Inflammatory macrophage treated with lipopolysaccharide for 1 hour (primary cell): ENCODE results near the gene RAD51B.
A peak's percentile ranks its signal among the peaks of the same experiment; 100 is the strongest.

Experiments used
- DNase-seq, 2 donors: peaks; one replicate each; pipeline ENCODE4 v3.0.0-alpha.2; 2020 to 2022

Gene RAD51B

GRCh38 chr14:68702578-68702977 lies 883.0 kb downstream of the RAD51B start:
- no peak for DNase-seq

DNA sequence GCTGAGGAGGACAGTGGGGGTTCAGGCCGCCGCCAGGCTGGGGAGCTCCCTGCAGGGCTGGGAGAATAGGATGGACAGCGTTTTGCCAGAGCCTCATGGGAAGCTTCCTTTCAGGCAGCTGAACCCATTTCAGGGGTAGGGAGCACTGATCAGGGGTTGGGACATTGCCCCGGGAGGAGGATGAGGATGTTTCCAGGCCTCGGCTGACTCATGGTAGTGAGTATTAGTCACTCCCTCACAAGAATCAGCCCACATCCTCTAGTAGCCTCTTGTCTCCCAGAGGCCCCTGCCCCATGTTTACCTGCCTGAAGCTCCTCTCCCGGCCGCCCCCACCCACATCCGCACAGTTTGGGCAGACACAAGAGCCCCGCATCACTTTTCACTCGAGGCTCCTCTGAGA lies 883.5 kb downstream of the RAD51B start:
- DNase-seq = peak; percentile 65 to 88

DNA sequence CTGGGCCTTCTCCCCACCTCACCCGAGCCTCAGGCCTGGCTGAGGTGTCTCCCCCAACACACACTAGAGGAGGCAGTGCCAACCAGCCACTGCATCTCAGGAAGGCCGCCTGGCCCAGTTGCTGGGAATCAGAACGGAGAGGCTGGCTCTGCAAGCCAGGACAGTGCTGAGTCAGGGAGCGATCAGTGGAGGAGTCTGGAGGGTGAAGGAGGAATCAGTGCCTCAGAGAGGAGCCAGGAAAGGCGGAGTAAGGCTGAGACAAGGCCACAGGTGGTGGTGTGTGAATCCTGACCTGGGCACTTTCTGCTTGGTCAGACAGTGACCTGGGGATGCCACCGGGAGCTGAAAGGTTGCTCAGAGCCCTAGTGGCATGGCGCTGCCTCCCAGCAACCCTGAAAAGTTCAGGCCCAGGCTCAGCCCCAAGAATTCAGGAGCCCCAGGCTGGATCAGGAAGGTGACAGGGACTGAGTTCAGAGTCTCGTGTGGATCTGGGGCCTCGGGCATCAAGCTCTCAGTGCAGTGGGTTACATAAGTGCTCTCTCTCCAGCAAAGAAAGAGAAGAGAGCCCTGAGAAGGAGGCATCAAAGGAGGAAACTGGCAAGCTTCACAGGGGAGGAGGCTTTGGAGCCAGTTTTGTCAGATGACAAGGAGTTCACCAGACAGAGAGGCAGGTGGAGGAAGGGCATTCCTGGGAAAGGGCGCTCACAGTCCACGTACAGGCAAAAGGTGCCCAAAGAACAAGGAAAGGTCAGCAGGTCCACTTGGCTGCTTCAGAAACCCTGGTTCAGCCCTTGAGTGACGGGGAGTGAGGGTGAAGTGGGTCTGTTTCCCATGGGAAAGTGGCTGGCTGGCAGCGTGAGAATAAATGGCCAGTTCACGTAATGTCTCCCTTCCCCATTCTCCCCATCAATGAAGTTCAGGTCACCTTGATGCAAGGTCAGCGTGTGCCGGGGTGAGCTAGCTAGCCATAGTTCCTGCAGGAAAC lies 885.4 kb downstream of the RAD51B start:
- peak in 1 of 2 donors; percentile 22 for DNase-seq

DNA sequence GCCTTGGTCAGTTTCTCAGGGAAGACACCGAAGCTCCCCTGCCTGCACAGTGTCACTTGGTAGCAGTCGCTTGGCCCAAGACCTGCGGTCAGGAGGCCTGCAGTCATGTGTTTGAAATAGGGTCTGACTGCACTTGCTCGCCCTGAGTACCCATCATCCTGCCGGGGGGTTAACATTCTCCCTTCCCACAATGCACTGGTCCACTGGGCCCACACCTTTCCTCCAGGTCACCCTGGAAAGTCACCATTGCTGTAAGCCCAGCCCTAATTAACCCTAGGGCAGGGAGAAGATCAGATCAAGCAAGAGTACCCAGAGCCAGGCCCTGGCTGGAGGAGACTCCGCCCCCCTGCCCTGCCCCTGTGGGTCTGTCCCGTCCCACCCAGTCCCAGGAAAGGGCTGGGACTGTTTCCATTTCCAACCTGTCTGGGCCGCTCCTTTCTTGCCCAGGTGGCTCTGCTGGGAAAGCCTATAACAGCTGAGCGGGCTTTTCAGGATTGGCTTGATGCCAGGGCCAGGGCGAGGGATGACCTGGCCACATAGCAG lies 886.2 kb downstream of the RAD51B start:
- no peak for DNase-seq

DNA sequence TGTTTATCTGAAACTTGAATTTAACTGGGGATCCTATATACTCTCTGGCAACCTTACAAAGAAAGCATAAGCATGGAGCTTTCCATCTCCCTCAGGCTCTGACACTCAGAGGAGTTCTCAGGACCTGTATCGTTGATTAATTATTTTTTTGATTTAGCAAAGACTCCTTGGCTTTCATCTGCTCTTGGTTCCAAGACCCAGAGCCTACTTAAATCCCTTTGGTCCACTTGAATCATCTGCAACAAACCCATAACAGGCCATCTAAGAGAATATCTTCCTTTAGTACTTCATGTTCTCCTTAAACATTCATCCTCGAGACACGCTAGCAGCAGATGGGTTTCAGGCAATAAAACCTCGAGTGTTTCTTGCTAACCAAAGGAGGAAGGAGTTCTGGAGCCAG lies 887.9 kb downstream of the RAD51B start:
- DNase-seq = no peak

GRCh38 chr14:68708343-68708742 lies 888.8 kb downstream of the RAD51B start:
- no peak for DNase-seq

DNA sequence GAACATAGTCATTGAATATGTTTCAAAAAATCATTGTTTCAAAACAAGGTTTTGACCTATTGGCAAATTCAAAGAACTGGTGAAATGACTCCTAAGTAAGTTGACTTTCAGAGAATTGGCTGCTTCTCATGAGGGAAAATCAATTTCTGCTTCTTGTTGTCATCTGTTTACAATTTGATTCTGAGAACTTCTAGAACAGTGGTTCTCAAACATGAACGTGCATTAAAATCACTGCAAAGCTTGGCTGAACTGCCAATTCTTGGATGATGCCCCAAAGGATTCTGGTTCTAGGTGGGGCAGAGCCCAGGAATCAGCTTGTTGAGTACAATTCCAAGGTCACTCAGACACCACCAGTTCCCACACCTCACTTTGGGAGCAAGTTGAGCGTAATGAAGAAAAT lies 889.4 kb downstream of the RAD51B start:
- no peak for DNase-seq

DNA sequence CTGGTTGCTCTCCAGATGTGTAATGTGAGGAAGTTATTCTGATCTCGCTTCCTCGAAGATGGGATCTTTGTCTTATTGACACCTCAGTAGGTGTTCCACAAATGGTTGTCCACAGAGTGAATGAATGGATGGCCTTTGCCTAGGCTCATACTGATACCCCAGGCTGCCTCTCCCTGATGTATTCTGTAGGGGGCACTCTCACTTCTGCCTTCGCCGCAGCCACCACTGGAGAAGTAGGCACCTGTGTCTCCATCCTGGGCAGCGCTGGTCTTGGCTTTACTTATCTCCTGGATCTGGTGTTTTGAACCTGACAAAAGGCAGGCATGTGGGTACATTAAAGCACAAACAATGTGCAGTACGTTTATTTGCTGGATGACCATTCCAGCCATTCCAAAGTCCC lies 891.2 kb downstream of the RAD51B start:
- no peak for DNase-seq

DNA sequence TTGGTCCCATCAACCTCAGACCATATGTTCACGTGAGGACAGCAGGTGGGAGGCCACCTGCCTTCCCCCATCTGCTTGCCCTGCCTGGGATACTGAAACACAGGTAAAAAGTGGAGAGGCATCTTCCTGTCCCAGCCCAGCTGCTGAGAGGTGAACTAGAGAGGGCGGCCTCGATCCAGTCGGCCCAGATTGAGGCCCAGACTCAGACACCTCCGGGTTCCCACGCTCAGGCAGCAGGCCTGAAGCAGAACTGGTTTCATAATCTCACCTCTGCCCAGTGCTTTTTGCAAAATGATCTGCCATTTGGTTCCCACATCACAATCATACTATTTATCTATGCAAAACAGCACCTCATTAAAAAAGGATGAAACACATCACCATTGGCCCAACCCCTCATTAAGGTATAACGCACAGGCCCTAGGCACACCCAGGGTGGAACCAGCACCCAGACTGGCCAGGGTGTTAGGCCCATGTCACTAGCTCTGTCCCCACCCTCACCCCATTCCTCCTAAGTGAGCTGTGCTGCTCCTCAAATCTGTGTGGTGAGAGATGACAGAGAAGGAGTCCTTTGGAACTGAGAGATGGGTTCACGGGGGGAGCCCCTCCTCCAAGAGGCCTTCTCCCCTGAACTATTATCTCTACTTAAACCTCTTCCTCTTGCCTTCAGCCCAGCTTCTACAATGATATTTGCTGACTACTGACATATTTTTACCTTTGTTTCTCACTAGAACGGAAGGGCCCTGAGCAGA lies 892.2 kb downstream of the RAD51B start:
- no peak for DNase-seq

DNA sequence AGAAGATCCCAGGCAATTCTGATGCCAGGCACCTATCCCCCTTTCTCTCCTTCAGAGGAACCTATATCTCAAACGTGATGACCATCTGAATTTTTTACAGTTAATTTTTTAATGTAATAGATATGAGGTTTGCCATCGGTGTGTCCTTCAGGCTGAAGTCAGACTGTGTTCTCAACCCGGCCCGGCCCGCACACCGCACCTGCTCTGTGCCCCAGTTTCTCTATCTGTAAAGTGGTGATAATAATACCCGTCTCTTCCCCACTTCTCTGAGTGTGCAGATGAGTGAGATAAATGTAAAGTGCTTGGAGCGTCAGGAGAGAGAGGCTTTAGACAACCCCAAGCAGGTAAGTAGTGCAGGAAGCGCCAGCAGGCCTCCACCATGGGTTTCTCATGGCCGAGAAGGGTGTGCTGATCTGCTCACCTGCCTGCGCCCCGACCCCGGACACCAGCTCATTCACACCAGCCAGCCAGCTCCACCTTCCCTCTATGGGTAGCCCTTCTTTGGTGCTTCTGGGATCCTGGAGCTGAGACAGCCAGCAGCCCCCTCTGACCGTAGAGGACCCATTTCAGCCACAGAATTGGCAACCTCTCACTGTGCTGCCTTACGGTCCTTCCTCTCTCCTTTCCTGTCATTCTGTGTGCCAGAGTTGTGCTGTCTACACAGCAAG lies 893.3 kb downstream of the RAD51B start:
- DNase-seq = no peak

GRCh38 chr14:68713782-68714181 lies 894.2 kb downstream of the RAD51B start:
- no peak for DNase-seq

GRCh38 chr14:68714991-68715924 lies 895.7 kb downstream of the RAD51B start:
- peak; percentile 79 to 99 for DNase-seq

DNA sequence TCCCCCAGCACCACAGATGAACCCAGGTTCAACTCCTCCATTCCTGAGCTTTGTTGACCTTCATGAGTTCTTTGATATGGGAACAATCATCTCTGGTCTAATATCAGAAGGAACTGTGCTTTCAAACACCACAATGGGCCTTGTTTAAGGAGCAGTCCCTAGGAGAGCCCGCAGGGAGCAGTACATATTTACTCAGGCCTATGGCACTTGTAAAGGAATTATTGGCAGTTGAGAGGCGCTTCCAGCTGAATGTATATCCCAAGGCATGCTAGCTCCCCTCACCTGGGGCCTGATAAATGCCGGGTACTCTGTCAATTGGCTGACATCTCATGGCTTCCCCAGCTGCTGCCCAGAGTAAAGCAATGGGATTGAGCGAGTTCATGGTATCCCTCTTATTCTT lies 897.1 kb downstream of the RAD51B start:
- no peak for DNase-seq

DNA sequence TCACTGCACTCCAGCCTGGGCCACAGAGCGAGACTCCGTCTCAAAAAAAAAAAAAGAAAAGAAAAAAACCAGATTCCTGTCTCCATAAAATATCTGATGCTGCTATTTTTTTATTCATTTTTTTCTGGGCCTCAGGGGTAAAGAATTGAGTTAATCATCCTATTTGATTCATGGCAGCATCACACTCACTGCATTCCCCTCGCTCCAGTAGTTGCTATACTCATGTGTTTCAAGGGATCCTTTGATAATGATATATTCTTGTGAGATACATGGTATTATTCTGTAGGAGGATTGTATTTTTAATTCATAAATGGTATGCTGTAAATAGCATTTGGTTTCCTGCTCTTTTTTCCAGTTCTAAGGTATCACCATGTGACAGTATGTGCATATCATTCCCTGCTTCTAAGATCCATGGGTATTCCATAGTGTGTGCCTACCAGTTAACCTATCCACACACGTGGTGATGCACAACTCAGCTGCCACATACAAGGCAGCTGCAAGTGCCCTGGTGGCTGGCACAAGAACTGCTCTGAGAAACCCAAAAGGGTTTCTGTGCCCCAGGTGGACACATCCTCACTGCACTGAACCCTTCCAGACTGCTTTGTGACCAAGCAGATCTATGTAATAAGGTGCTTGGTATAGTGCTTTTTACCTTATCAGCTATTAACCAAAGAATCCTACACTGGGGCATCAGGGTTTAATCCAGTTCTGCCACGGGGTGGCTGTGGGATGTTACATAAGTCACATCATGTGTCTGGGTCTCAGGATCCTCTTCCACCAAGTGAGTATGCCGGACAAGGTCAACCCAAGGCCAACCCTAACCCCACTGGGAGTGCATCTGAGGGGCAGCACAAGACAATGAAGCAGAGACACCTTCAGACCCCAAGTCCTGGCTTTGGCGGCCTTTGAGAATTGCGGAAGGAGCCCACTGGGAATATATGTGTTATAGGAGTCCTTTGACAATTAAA lies 898.7 kb downstream of the RAD51B start:
- peak in 1 of 2 donors; percentile 27 for DNase-seq

GRCh38 chr14:68719634-68720384 lies 900.2 kb downstream of the RAD51B start:
- peak in 1 of 2 donors; percentile 46 for DNase-seq

DNA sequence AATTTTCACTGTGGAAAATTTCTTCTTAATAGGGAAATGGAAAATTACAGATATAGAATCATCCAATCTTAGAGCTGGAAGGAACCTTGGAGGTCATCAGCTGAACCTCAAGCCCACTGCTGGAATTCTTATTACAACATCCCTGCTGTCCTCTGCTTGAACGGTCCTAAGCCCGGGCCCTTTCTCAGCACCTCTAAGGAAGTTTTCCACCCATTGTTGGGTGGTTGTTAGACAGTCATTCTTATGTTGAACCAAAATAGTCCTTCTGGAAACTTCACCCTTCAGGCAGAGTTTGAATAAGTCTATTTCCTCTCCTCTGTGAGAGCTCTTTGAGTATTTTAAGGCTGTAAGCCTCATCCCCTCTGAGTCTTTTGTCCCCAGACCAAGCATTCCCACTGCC lies 902.6 kb downstream of the RAD51B start:
- no peak for DNase-seq

DNA sequence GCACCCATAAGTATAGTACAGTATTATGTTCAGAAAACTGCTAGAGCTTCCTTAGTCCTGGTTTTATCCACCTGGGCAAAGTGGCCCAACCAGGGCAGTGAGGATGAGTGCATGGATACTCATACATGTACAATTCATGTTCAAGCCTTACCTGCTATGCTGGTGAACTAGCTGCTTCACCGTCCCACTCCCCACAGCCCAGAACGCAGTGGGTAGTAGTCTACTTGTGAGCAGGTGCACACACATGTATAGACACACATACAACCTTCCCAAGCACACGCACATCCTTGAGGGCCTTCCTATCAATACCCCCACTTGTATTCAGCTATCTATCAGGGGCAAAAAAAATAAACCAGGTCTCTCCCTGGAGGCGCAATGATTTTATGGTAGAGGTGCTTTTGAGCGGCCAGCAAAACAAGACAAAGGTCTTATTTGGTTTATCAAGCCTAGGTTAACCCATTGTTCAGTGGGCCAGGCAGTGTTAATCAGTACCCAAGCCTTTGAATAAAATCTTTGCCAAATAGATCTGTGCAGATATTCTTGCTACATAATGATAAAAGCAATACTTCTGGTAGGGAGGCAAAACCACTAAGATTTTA lies 903.5 kb downstream of the RAD51B start:
- DNase-seq = no peak

DNA sequence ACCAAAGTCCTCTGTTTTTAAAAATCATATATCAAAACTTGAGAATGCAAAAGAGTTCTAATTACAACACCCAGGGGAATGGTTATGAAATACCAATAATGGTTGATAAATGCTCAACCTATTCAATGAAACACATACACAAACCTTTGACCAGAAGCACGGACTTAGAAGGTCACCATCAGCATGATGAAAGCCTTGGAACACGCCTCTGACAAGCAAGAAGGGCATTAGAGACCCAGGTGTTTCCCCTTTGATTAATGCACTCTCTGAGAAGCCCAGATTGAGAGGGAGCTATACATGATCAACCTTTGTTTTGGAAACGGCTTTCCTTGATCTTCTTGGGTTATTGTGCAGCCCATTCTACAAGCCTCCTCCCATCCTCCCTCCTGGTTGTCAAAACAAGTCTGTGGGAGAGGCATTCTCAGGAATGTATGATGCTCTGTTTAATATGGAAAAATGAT lies 904.3 kb downstream of the RAD51B start:
- DNase-seq = no peak

- no peak for DNase-seq
Observed at GRCh38 chr14:68724914-68725313, 905.3 kb downstream of the RAD51B start.
